C4-2B (cell line): ENCODE measurements around the gene QPRT.

Experiments
- ZFX ChIP-seq: fragments of 450-650 bp; IDR thresholded peaks from 2 replicates; pipeline ENCODE4 v1.6.1; 2017
- TF ChIP-seq, protein P1 (sequence below): fragments of 450-650 bp; conservative IDR thresholded peaks from 2 replicates; pipeline ENCODE4 v1.5.1; 2017; ENCODE audit warnings: mild to moderate bottlenecking

DNA sequence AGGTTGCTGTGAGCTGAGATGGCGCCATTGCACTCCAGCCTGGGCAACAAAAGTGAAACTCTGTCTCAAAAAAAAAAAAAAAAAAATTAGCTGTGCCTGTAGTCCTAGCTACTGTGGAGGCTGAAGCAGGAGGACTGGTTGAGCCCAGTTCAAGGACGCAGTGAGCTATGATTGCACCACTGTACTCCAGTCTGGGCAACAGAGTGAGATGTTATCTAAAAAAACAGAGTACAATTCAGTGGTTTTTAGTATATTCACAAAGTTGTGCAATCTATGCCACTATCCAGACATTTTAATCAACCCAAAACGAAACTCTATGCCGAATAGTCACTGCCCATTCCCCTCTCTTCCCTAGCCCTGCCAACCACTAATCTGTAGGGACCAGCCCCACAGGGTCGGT is 41.7 kb downstream of the QPRT start:
- TF ChIP-seq, protein P1, sequence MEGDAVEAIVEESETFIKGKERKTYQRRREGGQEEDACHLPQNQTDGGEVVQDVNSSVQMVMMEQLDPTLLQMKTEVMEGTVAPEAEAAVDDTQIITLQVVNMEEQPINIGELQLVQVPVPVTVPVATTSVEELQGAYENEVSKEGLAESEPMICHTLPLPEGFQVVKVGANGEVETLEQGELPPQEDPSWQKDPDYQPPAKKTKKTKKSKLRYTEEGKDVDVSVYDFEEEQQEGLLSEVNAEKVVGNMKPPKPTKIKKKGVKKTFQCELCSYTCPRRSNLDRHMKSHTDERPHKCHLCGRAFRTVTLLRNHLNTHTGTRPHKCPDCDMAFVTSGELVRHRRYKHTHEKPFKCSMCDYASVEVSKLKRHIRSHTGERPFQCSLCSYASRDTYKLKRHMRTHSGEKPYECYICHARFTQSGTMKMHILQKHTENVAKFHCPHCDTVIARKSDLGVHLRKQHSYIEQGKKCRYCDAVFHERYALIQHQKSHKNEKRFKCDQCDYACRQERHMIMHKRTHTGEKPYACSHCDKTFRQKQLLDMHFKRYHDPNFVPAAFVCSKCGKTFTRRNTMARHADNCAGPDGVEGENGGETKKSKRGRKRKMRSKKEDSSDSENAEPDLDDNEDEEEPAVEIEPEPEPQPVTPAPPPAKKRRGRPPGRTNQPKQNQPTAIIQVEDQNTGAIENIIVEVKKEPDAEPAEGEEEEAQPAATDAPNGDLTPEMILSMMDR = no peak
- no peak for TF ChIP-seq ZFX
